ENCODE results near the gene KRTAP10-7.
"Not testable (repeated sequence)": the region's sequence is repeated elsewhere in the genome, so short reads cannot be mapped to it uniquely, and the experiment has no call there.

Gene KRTAP10-7

DNA sequence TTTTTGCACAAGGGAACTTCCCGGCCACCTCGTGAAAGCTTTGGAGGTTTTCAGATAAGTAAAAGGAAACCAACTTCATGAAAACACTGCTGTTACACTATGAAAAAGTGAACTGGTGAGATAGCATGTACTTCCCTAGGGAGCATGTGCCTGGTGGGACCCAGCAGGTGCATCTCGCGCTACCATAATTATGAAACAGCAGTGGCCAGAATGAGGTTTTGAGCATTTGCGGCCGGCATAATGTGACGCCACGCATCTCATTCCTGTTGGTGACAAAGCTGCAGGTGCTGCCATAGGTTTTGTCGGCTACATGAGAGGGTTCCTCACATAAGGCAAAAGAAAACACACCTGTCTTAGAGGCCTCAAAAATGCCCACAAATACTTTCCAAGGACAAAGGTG lies 43.5 kb upstream of the KRTAP10-7 start:
- H3K4me3 ChIP-seq (ENCODE audit: control insufficient read depth in 1 of 7, extremely low read depth in 1 of 7, insufficient read depth in 4 of 7, low read depth in 2 of 7, low read length in 6 of 7): no peak overlapping the region
- peaks cover 0 to 11% (median 5%) of the 10 kb centered on the region in 5 experiments for H3K9me3 ChIP-seq (ENCODE audit: control extremely low read depth in 1 of 5, control insufficient read depth in 4 of 5, insufficient read depth in 2 of 5, low read depth in 1 of 5, low read length in 4 of 5)
- POLR2A ChIA-PET: no interaction called here
- DNase-seq: no peak
- 73% methylated on average over 9 of the region's 9 CpGs for WGBS (ENCODE audit: insufficient coverage)
- H3K4me1 ChIP-seq (ENCODE audit: control extremely low read depth in 1 of 4, control insufficient read depth in 4 of 4, insufficient read depth in 4 of 4, low read length in 3 of 4): no peaks in the 10 kb centered on the region
- no peak overlapping the region for H3K27ac ChIP-seq (ENCODE audit: insufficient read depth in 1 of 2, low read depth in 1 of 2, low read length in 2 of 2, poor library complexity in 1 of 2, severe bottlenecking in 2 of 2)
- no peaks in the 10 kb centered on the region for H3K36me3 ChIP-seq (ENCODE audit: control insufficient read depth in 4 of 4, insufficient read depth in 4 of 4, low read length in 3 of 4)
- CTCF ChIA-PET: no interaction called here
- peaks cover 0 to 21% (median 6%) of the 10 kb centered on the region in 5 experiments for H3K27me3 ChIP-seq (replicated peaks in 2 of 5; ENCODE audit: control insufficient read depth in 4 of 5, insufficient read depth in 5 of 5, low read length in 4 of 5)

GRCh38 chr21:44557491-44558328 lies 42.7 kb upstream of the KRTAP10-7 start:
- H3K4me3 ChIP-seq (ENCODE audit: control insufficient read depth in 1 of 7, extremely low read depth in 1 of 7, insufficient read depth in 4 of 7, low read depth in 2 of 7, low read length in 6 of 7): no peak overlapping the region
- CTCF ChIA-PET: no interaction called here
- POLR2A ChIA-PET: no interaction called here
- peaks cover 0 to 21% (median 6%) of the 10 kb centered on the region in 5 experiments for H3K27me3 ChIP-seq (replicated peaks in 2 of 5; ENCODE audit: control insufficient read depth in 4 of 5, insufficient read depth in 5 of 5, low read length in 4 of 5)
- DNase-seq: no peak
- no peaks in the 10 kb centered on the region for H3K36me3 ChIP-seq (ENCODE audit: control insufficient read depth in 4 of 4, insufficient read depth in 4 of 4, low read length in 3 of 4)
- WGBS (ENCODE audit: insufficient coverage): 72% methylated on average over 27 of the region's 30 CpGs
- peaks cover 0 to 15% (median 5%) of the 10 kb centered on the region in 5 experiments for H3K9me3 ChIP-seq (ENCODE audit: control extremely low read depth in 1 of 5, control insufficient read depth in 4 of 5, insufficient read depth in 2 of 5, low read depth in 1 of 5, low read length in 4 of 5)
- H3K27ac ChIP-seq (ENCODE audit: insufficient read depth in 1 of 2, low read depth in 1 of 2, low read length in 2 of 2, poor library complexity in 1 of 2, severe bottlenecking in 2 of 2): no peak overlapping the region
- H3K4me1 ChIP-seq (ENCODE audit: control extremely low read depth in 1 of 4, control insufficient read depth in 4 of 4, insufficient read depth in 4 of 4, low read length in 3 of 4): no peaks in the 10 kb centered on the region

DNA sequence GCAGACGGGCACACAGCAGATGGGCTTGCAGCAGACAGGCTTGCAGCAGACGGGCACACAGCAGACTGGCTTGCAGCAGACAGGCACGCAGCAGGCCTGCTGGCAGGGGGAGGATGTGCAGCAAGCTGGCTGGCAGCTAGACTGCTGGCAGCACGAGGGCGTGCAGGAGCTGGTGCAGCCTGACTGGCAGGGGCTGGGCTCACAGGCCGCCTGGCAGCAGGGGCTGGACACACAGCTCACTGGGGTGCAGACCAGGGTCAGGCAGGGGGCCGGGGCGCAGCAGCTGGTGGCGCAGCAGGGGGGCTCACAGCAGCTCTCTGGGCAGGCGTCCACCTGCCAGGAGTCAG lies 42.1 kb upstream of the KRTAP10-7 start:
- H3K4me1 ChIP-seq (ENCODE audit: control extremely low read depth in 1 of 4, control insufficient read depth in 4 of 4, insufficient read depth in 4 of 4, low read length in 3 of 4); H3K4me3 ChIP-seq (ENCODE audit: control insufficient read depth in 1 of 7, extremely low read depth in 1 of 7, insufficient read depth in 4 of 7, low read depth in 2 of 7, low read length in 6 of 7); POLR2A ChIA-PET; H3K36me3 ChIP-seq (ENCODE audit: control insufficient read depth in 4 of 4, insufficient read depth in 4 of 4, low read length in 3 of 4); DNase-seq; H3K27ac ChIP-seq (ENCODE audit: insufficient read depth in 1 of 2, low read depth in 1 of 2, low read length in 2 of 2, poor library complexity in 1 of 2, severe bottlenecking in 2 of 2); CTCF ChIA-PET: not testable (repeated sequence)
- peaks cover 0 to 21% (median 6%) of the 10 kb centered on the region in 5 experiments for H3K27me3 ChIP-seq (replicated peaks in 2 of 5; ENCODE audit: control insufficient read depth in 4 of 5, insufficient read depth in 5 of 5, low read length in 4 of 5)
- peaks cover 0 to 16% (median 5%) of the 10 kb centered on the region in 5 experiments for H3K9me3 ChIP-seq (ENCODE audit: control extremely low read depth in 1 of 5, control insufficient read depth in 4 of 5, insufficient read depth in 2 of 5, low read depth in 1 of 5, low read length in 4 of 5)
- WGBS (ENCODE audit: insufficient coverage): 94% methylated on average over 3 of the region's 10 CpGs

DNA sequence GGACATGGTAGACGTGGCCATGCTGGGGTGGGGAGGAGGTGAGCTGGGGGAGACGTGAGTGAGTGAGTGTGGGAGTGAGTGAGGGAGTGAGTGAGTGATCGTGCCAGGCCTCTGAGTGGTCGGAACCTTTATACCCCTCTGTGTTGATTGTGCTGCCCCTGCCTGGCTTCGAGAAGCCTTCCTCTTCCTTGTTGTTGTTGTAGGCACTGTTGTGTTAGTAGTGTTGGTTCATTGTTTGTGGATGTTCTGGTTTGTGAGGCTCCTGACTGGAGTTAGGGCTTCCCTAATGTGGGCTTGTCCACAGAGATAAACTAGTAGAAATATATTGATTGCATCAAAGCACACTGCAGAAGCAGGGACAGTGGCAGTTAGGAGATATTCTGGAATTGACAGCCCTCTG lies 41.7 kb upstream of the KRTAP10-7 start, which contains the start of gene KRTAP10-3:
Gene KRTAP10-3 (minus strand): TSS at position 101 of the 400 bp plus-strand sequence. CDS start 80 bp downstream, at position 21.
- Histone ChIP-seq H3K9me3 (ENCODE audit: control extremely low read depth in 1 of 5, control insufficient read depth in 4 of 5, insufficient read depth in 2 of 5, low read depth in 1 of 5, low read length in 4 of 5) (peaks cover under 1 to 16% (median 5%) of the 10 kb centered on the region in 5 experiments), H3K36me3 (ENCODE audit: control insufficient read depth in 4 of 4, insufficient read depth in 4 of 4, low read length in 3 of 4) (no peaks in the 10 kb centered on the region), H3K27me3 (replicated peaks in 2 of 5; ENCODE audit: control insufficient read depth in 4 of 5, insufficient read depth in 5 of 5, low read length in 4 of 5) (peaks cover 0 to 21% (median 6%) of the 10 kb centered on the region in 5 experiments), H3K4me3 (ENCODE audit: control insufficient read depth in 1 of 7, extremely low read depth in 1 of 7, insufficient read depth in 4 of 7, low read depth in 2 of 7, low read length in 6 of 7) (no peak within 1 kb of the TSS), H3K27ac (ENCODE audit: insufficient read depth in 1 of 2, low read depth in 1 of 2, low read length in 2 of 2, poor library complexity in 1 of 2, severe bottlenecking in 2 of 2) (no peak within 1 kb of the TSS), H3K4me1 (ENCODE audit: control extremely low read depth in 1 of 4, control insufficient read depth in 4 of 4, insufficient read depth in 4 of 4, low read length in 3 of 4) (no peaks in the 10 kb centered on the region)
- ChIA-PET POLR2A (no interaction called here), CTCF (no interaction called here)
- 81% methylated on average over 5 of the region's 5 CpGs for whole genome bisulfite sequencing (ENCODE audit: insufficient coverage)
- DNase-seq: no peak

GRCh38 chr21:44564099-44564498 lies 36.3 kb upstream of the KRTAP10-7 start:
- no peak for DNase-seq
- ChIA-PET CTCF (no interaction called here), POLR2A (no interaction called here)
- Histone ChIP-seq H3K27ac (ENCODE audit: insufficient read depth in 1 of 2, low read depth in 1 of 2, low read length in 2 of 2, poor library complexity in 1 of 2, severe bottlenecking in 2 of 2) (no peak overlapping the region), H3K27me3 (replicated peaks in 2 of 5; ENCODE audit: control insufficient read depth in 4 of 5, insufficient read depth in 5 of 5, low read length in 4 of 5) (no peaks in the 10 kb centered on the region), H3K4me3 (ENCODE audit: control insufficient read depth in 1 of 7, extremely low read depth in 1 of 7, insufficient read depth in 4 of 7, low read depth in 2 of 7, low read length in 6 of 7) (no peak overlapping the region), H3K36me3 (ENCODE audit: control insufficient read depth in 4 of 4, insufficient read depth in 4 of 4, low read length in 3 of 4) (no peaks in the 10 kb centered on the region), H3K4me1 (ENCODE audit: control extremely low read depth in 1 of 4, control insufficient read depth in 4 of 4, insufficient read depth in 4 of 4, low read length in 3 of 4) (peaks cover 0 to 8% (median 2%) of the 10 kb centered on the region in 4 experiments), H3K9me3 (ENCODE audit: control extremely low read depth in 1 of 5, control insufficient read depth in 4 of 5, insufficient read depth in 2 of 5, low read depth in 1 of 5, low read length in 4 of 5) (peaks cover 2 to 17% (median 4%) of the 10 kb centered on the region in 5 experiments)
- no CpG with 5 or more reads among the region's 1 CpG for WGBS (ENCODE audit: insufficient coverage)

GRCh38 chr21:44564886-44565598 lies 35.4 kb upstream of the KRTAP10-7 start:
- Histone ChIP-seq H3K27me3 (replicated peaks in 2 of 5; ENCODE audit: control insufficient read depth in 4 of 5, insufficient read depth in 5 of 5, low read length in 4 of 5) (peaks cover 0 to 3% (median 0%) of the 10 kb centered on the region in 5 experiments), H3K9me3 (ENCODE audit: control extremely low read depth in 1 of 5, control insufficient read depth in 4 of 5, insufficient read depth in 2 of 5, low read depth in 1 of 5, low read length in 4 of 5) (peaks cover 0 to 8% (median 2%) of the 10 kb centered on the region in 5 experiments), H3K27ac (ENCODE audit: insufficient read depth in 1 of 2, low read depth in 1 of 2, low read length in 2 of 2, poor library complexity in 1 of 2, severe bottlenecking in 2 of 2) (no peak overlapping the region), H3K36me3 (ENCODE audit: control insufficient read depth in 4 of 4, insufficient read depth in 4 of 4, low read length in 3 of 4) (no peaks in the 10 kb centered on the region), H3K4me1 (ENCODE audit: control extremely low read depth in 1 of 4, control insufficient read depth in 4 of 4, insufficient read depth in 4 of 4, low read length in 3 of 4) (peaks cover 0 to 8% (median 2%) of the 10 kb centered on the region in 4 experiments), H3K4me3 (ENCODE audit: control insufficient read depth in 1 of 7, extremely low read depth in 1 of 7, insufficient read depth in 4 of 7, low read depth in 2 of 7, low read length in 6 of 7) (no peak overlapping the region)
- peak in 2 of 3 donors; percentile 12 to 17 for DNase-seq
- no CpG with 5 or more reads among the region's 1 CpG for WGBS (ENCODE audit: insufficient coverage)
- CTCF ChIA-PET: interaction anchor here (0.6 kb wide), 1 partner anchor 25 kb away, joined by 4 read pairs; no protein-coding TSS in a partner anchor
- POLR2A ChIA-PET: no interaction called here

- Histone ChIP-seq H3K9me3 (ENCODE audit: control extremely low read depth in 1 of 5, control insufficient read depth in 4 of 5, insufficient read depth in 2 of 5, low read depth in 1 of 5, low read length in 4 of 5) (peaks cover 1 to 16% (median 5%) of the 10 kb centered on the region in 5 experiments), H3K27me3 (replicated peaks in 2 of 5; ENCODE audit: control insufficient read depth in 4 of 5, insufficient read depth in 5 of 5, low read length in 4 of 5) (peaks cover 0 to 3% (median 0%) of the 10 kb centered on the region in 5 experiments), H3K4me3 (ENCODE audit: control insufficient read depth in 1 of 7, extremely low read depth in 1 of 7, insufficient read depth in 4 of 7, low read depth in 2 of 7, low read length in 6 of 7) (no peak overlapping the region), H3K36me3 (ENCODE audit: control insufficient read depth in 4 of 4, insufficient read depth in 4 of 4, low read length in 3 of 4) (no peaks in the 10 kb centered on the region), H3K27ac (ENCODE audit: insufficient read depth in 1 of 2, low read depth in 1 of 2, low read length in 2 of 2, poor library complexity in 1 of 2, severe bottlenecking in 2 of 2) (peak overlapping the region; percentile 2 to 50), H3K4me1 (ENCODE audit: control extremely low read depth in 1 of 4, control insufficient read depth in 4 of 4, insufficient read depth in 4 of 4, low read length in 3 of 4) (peaks cover 0 to 8% (median 2%) of the 10 kb centered on the region in 4 experiments)
- peak; percentile 74 to 88 (median 84) for DNase-seq
- no CpG with 5 or more reads among the region's 1 CpG for WGBS (ENCODE audit: insufficient coverage)
- CTCF ChIA-PET: no interaction called here
- POLR2A ChIA-PET: no interaction called here
Measured at GRCh38 chr21:44566403-44566802, 34.0 kb upstream of the KRTAP10-7 start.

Data from common myeloid progenitor, CD34-positive (primary cell).